MM.1S (cell line): ENCODE measurements around the gene TAS2R60.

Experiments
- EZH2 ChIP-seq: fragments of 300-600 bp; sonication (generic); optimal IDR thresholded peaks from 2 replicates; pipeline ENCODE3; 2017; ENCODE audit warnings: low read depth, mild to moderate bottlenecking, antibody characterized with exemption, low read length, mixed read lengths
- EZH2phosphoT487 ChIP-seq: fragments of 300-600 bp; sonication (generic); IDR thresholded peaks from 2 replicates; pipeline ENCODE4 v1.6.1; 2018; ENCODE audit warnings: antibody characterized with exemption, low read length
- TF ChIP-seq, protein P1 (sequence below): fragments of 300-600 bp; sonication (generic); IDR thresholded peaks from 2 replicates; pipeline ENCODE4 v1.5.1; 2016; ENCODE audit warnings: antibody characterized with exemption, low read length, mixed read lengths

GRCh38 chr7:143487566-143487965, 44.3 kb downstream of the TAS2R60 start:
- TF ChIP-seq, protein P1, sequence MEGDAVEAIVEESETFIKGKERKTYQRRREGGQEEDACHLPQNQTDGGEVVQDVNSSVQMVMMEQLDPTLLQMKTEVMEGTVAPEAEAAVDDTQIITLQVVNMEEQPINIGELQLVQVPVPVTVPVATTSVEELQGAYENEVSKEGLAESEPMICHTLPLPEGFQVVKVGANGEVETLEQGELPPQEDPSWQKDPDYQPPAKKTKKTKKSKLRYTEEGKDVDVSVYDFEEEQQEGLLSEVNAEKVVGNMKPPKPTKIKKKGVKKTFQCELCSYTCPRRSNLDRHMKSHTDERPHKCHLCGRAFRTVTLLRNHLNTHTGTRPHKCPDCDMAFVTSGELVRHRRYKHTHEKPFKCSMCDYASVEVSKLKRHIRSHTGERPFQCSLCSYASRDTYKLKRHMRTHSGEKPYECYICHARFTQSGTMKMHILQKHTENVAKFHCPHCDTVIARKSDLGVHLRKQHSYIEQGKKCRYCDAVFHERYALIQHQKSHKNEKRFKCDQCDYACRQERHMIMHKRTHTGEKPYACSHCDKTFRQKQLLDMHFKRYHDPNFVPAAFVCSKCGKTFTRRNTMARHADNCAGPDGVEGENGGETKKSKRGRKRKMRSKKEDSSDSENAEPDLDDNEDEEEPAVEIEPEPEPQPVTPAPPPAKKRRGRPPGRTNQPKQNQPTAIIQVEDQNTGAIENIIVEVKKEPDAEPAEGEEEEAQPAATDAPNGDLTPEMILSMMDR = no peak
- TF ChIP-seq EZH2 = no peak
- no peak for TF ChIP-seq EZH2phosphoT487
